H1 (cell line): Measurements from ENCODE around the gene JAK2. TPM values are rescaled to one million over a fixed set of nuclear protein-coding genes. Genes with fewer than 3 reads are reported as not detected.

Source experiments
- CTCF ChIA-PET: fragments of 300-600 bp; sonication (Branson Sonifier 250); formaldehyde crosslinking; loops from one replicate; lab custom pipeline; 2021; ENCODE audit not compliant: partially characterized antibody; lab: Charles Lee
- POLR2A ChIA-PET: fragments of 300-600 bp; sonication (Branson Sonifier 250); formaldehyde crosslinking; loops from one replicate; lab custom pipeline; 2021; ENCODE audit warnings: inconsistent platforms; ENCODE audit not compliant: partially characterized antibody; lab: Charles Lee
- DNase-seq, 2 experiments: peaks; one replicate each; pipeline versions ENCODE4 v3.0.0 to v3.0.0-alpha.2; 2010 to 2022; ENCODE audit warnings: low spot score in 2 of 2, low read depth in 1 of 2, mixed read lengths in 1 of 2
- FAIRE-seq: peaks from 2 replicates; lab custom pipeline; 2011; peaks lifted over from hg19 to GRCh38; lab: Jason Lieb, UNC
- H2AFZ ChIP-seq: 2 replicates; pipeline ENCODE4 v1.8.1; 2012; ENCODE audit warnings: low read length, inconsistent platforms
- H2AK5ac ChIP-seq: 2 replicates; pipeline ENCODE4 v1.6.1; 2013; ENCODE audit warnings: low read depth, low read length
- H2BK120ac ChIP-seq: replicated peaks from 2 replicates; pipeline ENCODE3; 2013; ENCODE audit warnings: low read depth, low read length, inconsistent platforms
- H2BK12ac ChIP-seq: 2 replicates; pipeline ENCODE4 v1.6.1; 2013; ENCODE audit warnings: low read depth, low read length
- H2BK15ac ChIP-seq: 2 replicates; pipeline ENCODE4 v1.6.1; 2013; ENCODE audit warnings: low read length
- H2BK20ac ChIP-seq: 2 replicates; pipeline ENCODE4 v1.6.1; 2013; ENCODE audit warnings: low read length
- H2BK5ac ChIP-seq: 2 replicates; pipeline ENCODE4 v1.6.1; 2013; ENCODE audit warnings: low read depth, low read length
- H3K14ac ChIP-seq: 2 replicates; pipeline ENCODE4 v1.6.1; 2013; ENCODE audit warnings: inconsistent platforms; ENCODE audit not compliant: insufficient read length
- H3K18ac ChIP-seq: 2 replicates; pipeline ENCODE4 v1.6.1; 2013; ENCODE audit warnings: low read length; ENCODE audit errors: extremely low read depth
- H3K23ac ChIP-seq: 2 replicates; pipeline ENCODE4 v1.6.1; 2013; ENCODE audit warnings: inconsistent platforms; ENCODE audit not compliant: insufficient read length
- H3K23me2 ChIP-seq: 2 replicates; pipeline ENCODE4 v1.6.1; 2013; ENCODE audit warnings: low read depth, low read length
- H3K27ac ChIP-seq: 2 replicates; pipeline ENCODE4 v1.6.1; 2011; ENCODE audit warnings: low read depth, low read length, inconsistent platforms
- H3K27me3 ChIP-seq, 4 experiments: replicated peaks in 1 of 4; 1 replicate in 1 of 4; 2 replicates in 3 of 4; pipeline versions ENCODE4 v1.6.1 to v1.8.1; 2011 to 2013; ENCODE audit warnings: low read length in 3 of 4, mild to moderate bottlenecking in 3 of 4, inconsistent platforms in 2 of 4, mixed read lengths in 2 of 4, moderate library complexity in 1 of 4; ENCODE audit not compliant: control insufficient read depth in 3 of 4, insufficient read depth in 3 of 4; ENCODE audit errors: extremely low read depth in 1 of 4
- H3K36me3 ChIP-seq, 4 experiments: 2 replicates each; pipeline versions ENCODE4 v1.6.1 to v1.8.1; 2011 to 2013; ENCODE audit warnings: mild to moderate bottlenecking in 4 of 4, low read length in 3 of 4, moderate library complexity in 2 of 4, control low read depth in 1 of 4, inconsistent platforms in 1 of 4; ENCODE audit not compliant: insufficient read depth in 4 of 4, control insufficient read depth in 2 of 4
- H3K4ac ChIP-seq: replicated peaks from 2 replicates; pipeline ENCODE3; 2013; ENCODE audit warnings: low read length, low read depth, mixed read lengths, inconsistent platforms; ENCODE audit not compliant: insufficient read length
- H3K4me1 ChIP-seq, 4 experiments: replicated peaks in 1 of 4; 1 replicate in 1 of 4; 2 replicates in 3 of 4; pipeline versions ENCODE4 v1.6.1 to v1.8.1; 2011 to 2013; ENCODE audit warnings: low read length in 3 of 4, inconsistent platforms in 2 of 4, mixed read lengths in 1 of 4; ENCODE audit not compliant: insufficient read depth in 4 of 4, control insufficient read depth in 3 of 4
- H3K4me2 ChIP-seq, 2 experiments: 2 replicates each; pipeline versions ENCODE4 v1.6.1 to v1.8.1; 2011 to 2013; ENCODE audit warnings: low read depth in 2 of 2, low read length in 2 of 2, control low read depth in 1 of 2, inconsistent platforms in 1 of 2, mild to moderate bottlenecking in 1 of 2; ENCODE audit not compliant: insufficient read depth in 1 of 2
- H3K4me3 ChIP-seq, 4 experiments: fragments of 200-600, 300-600 bp in 1 of 4; sonication (generic), shearing (Covaris generic), sonication (Bioruptor Twin) in 1 of 4; 2 replicates each; pipeline versions ENCODE4 v1.5.1 to v1.8.1; 2011 to 2016; ENCODE audit warnings: low read length in 4 of 4, low read depth in 3 of 4, control low read depth in 2 of 4, inconsistent platforms in 2 of 4, mild to moderate bottlenecking in 2 of 4, mixed read lengths in 1 of 4, moderate library complexity in 1 of 4; ENCODE audit not compliant: insufficient read depth in 2 of 4; ENCODE audit errors: extremely low read depth in 1 of 4
- H3K56ac ChIP-seq: replicated peaks from 2 replicates; pipeline ENCODE3; 2013; ENCODE audit warnings: low read depth, mild to moderate bottlenecking, mixed read lengths, low read length, inconsistent platforms; ENCODE audit not compliant: insufficient read length
- H3K79me1 ChIP-seq: 2 replicates; pipeline ENCODE4 v1.6.1; 2013; ENCODE audit warnings: low read depth, low read length, control low read depth
- H3K79me2 ChIP-seq, 2 experiments: 2 replicates each; pipeline versions ENCODE4 v1.6.1 to v1.8.1; 2012 to 2013; ENCODE audit warnings: low read length in 2 of 2, mild to moderate bottlenecking in 2 of 2, inconsistent platforms in 1 of 2; ENCODE audit not compliant: insufficient read depth in 2 of 2, control insufficient read depth in 1 of 2
- H3K9ac ChIP-seq, 4 experiments: replicated peaks in 1 of 4; 1 replicate in 1 of 4; 2 replicates in 3 of 4; pipeline versions ENCODE4 v1.6.1 to v1.8.1; 2011 to 2013; ENCODE audit warnings: low read depth in 3 of 4, low read length in 3 of 4, control low read depth in 2 of 4, mild to moderate bottlenecking in 2 of 4, moderate library complexity in 2 of 4, inconsistent platforms in 1 of 4; ENCODE audit errors: extremely low read depth in 1 of 4
- H3K9me3 ChIP-seq, 2 experiments: 2 replicates each; pipeline versions ENCODE4 v1.6.1 to v1.8.1; 2012 to 2013; ENCODE audit warnings: mild to moderate bottlenecking in 2 of 2, moderate library complexity in 2 of 2, control low read depth in 1 of 2, inconsistent platforms in 1 of 2, low read depth in 1 of 2, low read length in 1 of 2, mixed read lengths in 1 of 2; ENCODE audit not compliant: insufficient read depth in 2 of 2
- H4K20me1 ChIP-seq, 2 experiments: replicated peaks in 1 of 2; 2 replicates each; pipeline versions ENCODE3 to v1.8.1; 2011 to 2013; ENCODE audit warnings: inconsistent platforms in 2 of 2, low read length in 2 of 2, mild to moderate bottlenecking in 1 of 2; ENCODE audit not compliant: insufficient read depth in 2 of 2, control insufficient read depth in 1 of 2
- H4K5ac ChIP-seq: 2 replicates; pipeline ENCODE4 v1.6.1; 2013; ENCODE audit warnings: low read length, low read depth, mixed read lengths, inconsistent platforms; ENCODE audit not compliant: insufficient read length
- H4K8ac ChIP-seq: 2 replicates; pipeline ENCODE4 v1.8.0; 2013; ENCODE audit warnings: mild to moderate bottlenecking, moderate library complexity, low read length, inconsistent platforms; ENCODE audit not compliant: insufficient read depth; ENCODE audit errors: extremely low read depth
- H4K91ac ChIP-seq: replicated peaks from 2 replicates; pipeline ENCODE3; 2013; ENCODE audit warnings: low read length, mixed read lengths, inconsistent platforms; ENCODE audit not compliant: insufficient read length
- WGBS, 2 experiments: shearing (Covaris generic) in 1 of 2; methylation state at CpG; one replicate each; pipeline versions ENCODE4 v1.1.6 to v1.1.7; 2013 to 2015; ENCODE audit warnings: low lambda C conversion rate in 2 of 2, mixed read lengths in 2 of 2, inconsistent platforms in 1 of 2, low coverage in 1 of 2, missing lambda C conversion rate in 1 of 2; ENCODE audit not compliant: insufficient replicate concordance in 2 of 2, insufficient coverage in 1 of 2, insufficient read length in 1 of 2; ENCODE audit errors: extremely low coverage in 1 of 2, missing lambda C conversion rate in 1 of 2; 5-methylcytosine and 5-hydroxymethylcytosine counted together
- polyA plus RNA-seq, 7 experiments: library from polyadenylated mRNA; depleted of rRNA in 3 of 7; stranded (reverse) in 5 of 7; unstranded in 2 of 7; fragments of >200 nt in 5 of 7; fragments of 200-250 nt in 2 of 7; gene quantifications; 1 replicate in 5 of 7; 2 replicates in 1 of 7; 4 replicates in 1 of 7; pipeline versions ENCODE4 v1.2.1 to v1.2.3, GENCODE V29; 2011 to 2013; ENCODE audit warnings: missing spikeins in 2 of 7, mixed read lengths in 2 of 7
- total RNA-seq: library from RNA; stranded (reverse); fragmentation: NEBNext Ultra II Directional; extraction: Animal tissue kit (Norgen Biotek cat#: 25700); gene quantifications from 2 replicates; pipeline ENCODE4 v1.2.1, GENCODE V29; 2021
- TF ChIP-seq, protein P1 (sequence below): IDR thresholded peaks from 2 replicates; pipeline ENCODE4 v1.6.1; 2011; ENCODE audit warnings: low read depth, mild to moderate bottlenecking, low read length; ENCODE audit not compliant: insufficient read depth

JAK2 gene
- total and polyA plus RNA-seq, 2 of the 8 experiments (the other 6 are each of a cell fraction or from before 2014, with no cell fraction given) = 0.50 to 2.1 TPM

DNA sequence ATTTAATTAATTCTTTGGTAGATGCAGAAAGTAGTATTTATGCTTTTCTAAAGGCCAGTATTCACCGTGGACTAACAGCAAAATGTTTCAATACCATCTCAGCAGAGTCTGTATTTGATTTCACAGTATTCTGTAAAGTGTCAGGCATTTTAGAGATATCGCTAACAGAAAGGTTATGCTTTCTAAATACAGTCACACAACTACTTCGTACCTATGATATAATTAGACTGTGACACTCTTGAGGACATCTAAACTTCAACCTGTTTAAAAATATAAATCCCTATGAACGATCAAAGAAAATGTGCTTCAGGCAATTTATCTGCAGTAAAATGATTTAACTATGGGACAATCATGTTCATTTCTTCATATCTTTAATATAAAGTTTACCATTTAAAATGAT, 41.7 kb upstream of the JAK2 start:
- Histone ChIP-seq H4K5ac (no peak overlapping the region), H2BK120ac (no peak overlapping the region), H2AK5ac (no peak overlapping the region), H3K27me3 (no peaks in the 10 kb centered on the region), H3K9ac (no peak overlapping the region), H3K79me1 (no peaks in the 10 kb centered on the region), H3K56ac (no peak overlapping the region), H3K14ac (no peak overlapping the region), H4K8ac (no peak overlapping the region), H3K23ac (no peak overlapping the region), H3K4ac (no peak overlapping the region), H4K20me1 (no peaks in the 10 kb centered on the region), H2AFZ (no peak overlapping the region), H3K4me3 (no peak overlapping the region)
- CTCF ChIA-PET = no interaction called here
- FAIRE-seq = no peak
- POLR2A ChIA-PET = no interaction called here
- TF ChIP-seq, protein P1, sequence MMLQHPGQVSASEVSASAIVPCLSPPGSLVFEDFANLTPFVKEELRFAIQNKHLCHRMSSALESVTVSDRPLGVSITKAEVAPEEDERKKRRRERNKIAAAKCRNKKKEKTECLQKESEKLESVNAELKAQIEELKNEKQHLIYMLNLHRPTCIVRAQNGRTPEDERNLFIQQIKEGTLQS = no peak
- TF ChIP-seq, all 59 proteins: peak for 0
- WGBS, 2 experiments = 93% methylated on average over 4 of the region's 4 CpGs; no CpG with 5 or more reads in 1 of the 2 experiments
- Histone ChIP-seq H2BK12ac (no peak overlapping the region), H2BK20ac (no peak overlapping the region), H3K4me2 (no peak overlapping the region), H2BK15ac (no peak overlapping the region), H2BK5ac (no peak overlapping the region), H3K23me2 (no peaks in the 10 kb centered on the region), H3K4me1 (no peaks in the 10 kb centered on the region), H3K9me3 (no peaks in the 10 kb centered on the region), H3K36me3 (no peaks in the 10 kb centered on the region), H3K18ac (no peak overlapping the region), H4K91ac (no peak overlapping the region), H3K79me2 (no peaks in the 10 kb centered on the region), H3K27ac (no peak overlapping the region)
- no peak for DNase-seq
